Duodenal mucosa (tissue), 2 donors: ENCODE data around the gene NDUFA13.

Source experiments
- H3K27ac ChIP-seq: one replicate; pipeline ENCODE4 v1.7.0; 2013; ENCODE audit warnings: low read depth, low read length
- H3K27me3 ChIP-seq, 2 donors: one replicate each; pipeline ENCODE4 v1.7.0; 2013; ENCODE audit warnings: low read length in 2 of 2, control low read depth in 1 of 2; ENCODE audit not compliant: insufficient read depth in 2 of 2, control insufficient read depth in 1 of 2
- H3K36me3 ChIP-seq, 2 donors: one replicate each; pipeline ENCODE4 v1.7.0; 2013; ENCODE audit warnings: low read length in 2 of 2, control low read depth in 1 of 2; ENCODE audit not compliant: insufficient read depth in 2 of 2, control insufficient read depth in 1 of 2
- H3K4me1 ChIP-seq, 2 donors: one replicate each; pipeline ENCODE4 v1.7.0; 2013; ENCODE audit warnings: low read length in 2 of 2, control low read depth in 1 of 2; ENCODE audit not compliant: insufficient read depth in 2 of 2, control insufficient read depth in 1 of 2
- H3K4me3 ChIP-seq, 2 donors: one replicate each; pipeline ENCODE4 v1.7.0; 2013; ENCODE audit warnings: low read length in 2 of 2, low read depth in 1 of 2
- H3K9ac ChIP-seq, 2 donors: one replicate each; pipeline ENCODE4 v1.7.0; 2013; ENCODE audit warnings: low read length in 2 of 2, low read depth in 1 of 2
- H3K9me3 ChIP-seq, 2 donors: one replicate each; pipeline ENCODE4 v1.7.0; 2013; ENCODE audit warnings: low read length in 2 of 2, control low read depth in 1 of 2; ENCODE audit not compliant: control insufficient read depth in 1 of 2

NDUFA13 gene

GRCh38 chr19:19558636-19559035 lies 42.6 kb downstream of the NDUFA13 start:
- Histone ChIP-seq H3K9ac (no peak overlapping the region), H3K9me3 (no peaks in the 10 kb centered on the region), H3K36me3 (no peaks in the 10 kb centered on the region), H3K4me3 (no peak overlapping the region), H3K27me3 (no peaks in the 10 kb centered on the region), H3K4me1 (no peaks in the 10 kb centered on the region), H3K27ac (no peak overlapping the region)

DNA sequence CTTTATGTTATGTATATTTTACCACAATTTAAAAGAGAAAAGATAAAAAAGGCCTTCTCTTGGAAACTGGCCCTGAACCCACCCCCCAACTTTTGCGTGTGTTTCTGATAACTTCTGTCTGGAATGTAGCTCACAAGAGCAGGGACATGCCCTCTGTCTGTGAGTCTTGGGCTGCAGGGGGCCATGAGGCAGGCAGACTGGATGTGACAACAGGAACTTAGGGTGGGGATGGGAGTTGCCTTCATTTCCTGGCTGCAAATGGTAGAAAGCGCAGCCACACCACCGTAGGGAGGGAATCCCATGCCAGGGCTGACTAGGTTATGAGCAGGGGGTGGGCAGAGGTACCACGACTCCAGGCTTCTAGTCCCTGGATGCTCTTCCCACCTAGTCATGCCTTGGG lies 43.9 kb downstream of the NDUFA13 start:
- Histone ChIP-seq H3K27ac (no peak overlapping the region), H3K4me1 (no peaks in the 10 kb centered on the region), H3K4me3 (no peak overlapping the region), H3K27me3 (no peaks in the 10 kb centered on the region), H3K36me3 (no peaks in the 10 kb centered on the region), H3K9ac (no peak overlapping the region), H3K9me3 (no peaks in the 10 kb centered on the region)

- H3K9ac ChIP-seq = no peak overlapping the region
- H3K4me3 ChIP-seq = no peak overlapping the region
- H3K9me3 ChIP-seq = no peaks in the 10 kb centered on the region
- no peaks in the 10 kb centered on the region for H3K36me3 ChIP-seq
- no peaks in the 10 kb centered on the region for H3K27me3 ChIP-seq
- H3K27ac ChIP-seq = no peak overlapping the region
- peaks cover 0 to 4% of the 10 kb centered on the region in 2 donors for H3K4me1 ChIP-seq
Observed at GRCh38 chr19:19561946-19562664, 46.1 kb downstream of the NDUFA13 start.

DNA sequence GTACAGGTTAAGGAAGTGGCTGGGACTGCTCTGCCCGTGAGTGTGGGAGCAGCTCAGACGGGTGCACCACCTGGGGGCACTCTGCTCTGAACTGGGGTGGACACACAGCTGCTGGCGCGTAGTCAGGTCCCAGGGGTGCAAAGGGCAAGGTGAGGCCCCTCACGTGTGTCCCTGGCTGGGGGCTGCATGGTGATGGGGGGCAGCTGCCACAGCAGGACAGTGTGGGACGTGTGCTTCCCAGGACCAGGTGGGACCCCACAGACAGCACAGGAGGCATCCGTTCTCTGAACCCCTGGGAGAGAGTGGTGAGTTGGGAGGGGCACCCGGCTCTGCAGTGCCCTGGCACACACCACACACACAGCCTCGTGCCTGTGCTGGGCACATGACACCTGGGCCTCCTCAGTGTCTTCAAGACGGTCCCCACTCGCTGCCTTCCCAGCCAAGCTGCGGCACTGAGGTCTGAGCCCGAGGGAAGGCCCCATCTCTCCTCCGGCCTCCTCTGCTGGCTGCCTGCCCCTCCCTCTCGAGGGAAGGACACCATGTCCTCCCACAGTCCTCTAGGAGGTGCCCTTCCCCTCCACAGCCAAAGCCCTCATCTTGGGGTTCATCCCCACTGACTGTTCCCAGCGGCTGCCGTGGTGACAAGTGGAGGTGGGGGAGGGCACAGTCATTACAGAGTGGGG lies 46.8 kb downstream of the NDUFA13 start:
- peaks cover 0 to 4% of the 10 kb centered on the region in 2 donors for H3K4me1 ChIP-seq
- no peaks in the 10 kb centered on the region for H3K9me3 ChIP-seq
- no peaks in the 10 kb centered on the region for H3K27me3 ChIP-seq
- H3K9ac ChIP-seq = no peak overlapping the region
- H3K36me3 ChIP-seq = no peaks in the 10 kb centered on the region
- no peak overlapping the region for H3K4me3 ChIP-seq
- H3K27ac ChIP-seq = no peak overlapping the region

- Histone ChIP-seq H3K4me1 (peaks cover 0 to 4% of the 10 kb centered on the region in 2 donors), H3K36me3 (no peaks in the 10 kb centered on the region), H3K9ac (no peak overlapping the region), H3K27ac (no peak overlapping the region), H3K4me3 (no peak overlapping the region), H3K9me3 (no peaks in the 10 kb centered on the region), H3K27me3 (no peaks in the 10 kb centered on the region)
Observed at GRCh38 chr19:19563348-19563848, 47.4 kb downstream of the NDUFA13 start.

DNA sequence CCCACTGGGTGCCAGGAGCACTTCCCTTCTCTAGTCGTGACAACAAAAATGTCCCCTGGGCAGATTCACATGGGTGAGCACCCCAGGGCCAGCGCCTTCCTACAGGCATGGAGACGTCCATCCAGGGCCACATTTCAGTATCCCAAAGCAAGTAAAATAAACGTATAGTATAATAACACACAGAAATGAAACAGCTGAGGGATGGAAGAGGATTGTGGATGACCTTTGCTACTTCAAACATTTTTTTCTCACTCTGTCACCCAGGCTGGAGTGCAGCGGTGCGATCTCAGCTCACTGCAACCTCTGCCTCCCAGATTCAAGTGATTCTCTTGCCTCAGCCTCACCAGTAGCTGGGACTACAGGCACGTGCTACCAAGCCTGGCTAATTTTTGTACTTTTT lies 50.3 kb downstream of the NDUFA13 start:
- no peaks in the 10 kb centered on the region for H3K27me3 ChIP-seq
- H3K9me3 ChIP-seq = no peaks in the 10 kb centered on the region
- no peaks in the 10 kb centered on the region for H3K36me3 ChIP-seq
- no peak overlapping the region for H3K9ac ChIP-seq
- no peak overlapping the region for H3K27ac ChIP-seq
- peaks cover 0 to 4% of the 10 kb centered on the region in 2 donors for H3K4me1 ChIP-seq
- no peak overlapping the region for H3K4me3 ChIP-seq

DNA sequence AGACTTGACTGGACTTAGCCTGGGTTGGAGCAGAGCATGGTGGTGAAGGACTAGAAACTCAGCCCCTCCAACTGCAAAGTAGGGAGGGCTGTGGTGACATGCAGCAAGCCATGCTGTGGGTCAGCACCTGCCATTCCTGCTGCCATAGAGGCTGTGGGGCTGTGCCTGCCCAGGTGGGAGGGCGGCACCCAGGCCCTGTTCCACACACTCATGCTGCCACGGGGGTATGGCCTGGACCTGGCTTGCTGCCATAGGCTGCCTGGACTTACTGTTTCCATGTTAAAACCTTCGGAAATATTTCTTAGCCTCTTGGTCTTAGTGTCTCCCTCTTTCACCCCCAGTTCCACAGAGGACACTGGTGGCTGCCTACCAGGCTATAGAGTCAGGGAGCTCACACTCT lies 51.4 kb downstream of the NDUFA13 start:
- Histone ChIP-seq H3K27me3 (no peaks in the 10 kb centered on the region), H3K4me1 (peaks cover 0 to 4% of the 10 kb centered on the region in 2 donors), H3K36me3 (no peaks in the 10 kb centered on the region), H3K4me3 (no peak overlapping the region), H3K27ac (no peak overlapping the region), H3K9ac (no peak overlapping the region), H3K9me3 (no peaks in the 10 kb centered on the region)

GRCh38 chr19:19568802-19569756 lies 53.1 kb downstream of the NDUFA13 start:
- H3K36me3 ChIP-seq = no peaks in the 10 kb centered on the region
- no peak overlapping the region for H3K4me3 ChIP-seq
- H3K4me1 ChIP-seq = peaks cover 0 to 4% of the 10 kb centered on the region in 2 donors

GRCh38 chr19:19570571-19570970 lies 54.5 kb downstream of the NDUFA13 start:
- no peaks in the 10 kb centered on the region for H3K27me3 ChIP-seq
- no peaks in the 10 kb centered on the region for H3K9me3 ChIP-seq
- H3K27ac ChIP-seq = no peak overlapping the region
- no peak overlapping the region for H3K4me3 ChIP-seq
- H3K36me3 ChIP-seq = no peaks in the 10 kb centered on the region
- no peak overlapping the region for H3K9ac ChIP-seq
- peaks cover 0 to 4% of the 10 kb centered on the region in 2 donors for H3K4me1 ChIP-seq

More at GRCh38 chr19:19568802-19569756, 53.1 kb downstream of the NDUFA13 start:
- Histone ChIP-seq H3K9ac (no peak overlapping the region), H3K9me3 (no peaks in the 10 kb centered on the region), H3K27ac (no peak overlapping the region), H3K27me3 (no peaks in the 10 kb centered on the region)
